ENCODE results near the gene ATP2B2. TPM values are rescaled to one million over a fixed set of nuclear protein-coding genes. Genes with fewer than 3 reads are reported as not detected.

ATP2B2 gene
- total and polyA plus RNA-seq, 9 of the 15 experiments (the other 6 are each of a cell fraction or from before 2014, with no cell fraction given), result 0.06 TPM; not detected in 8

DNA sequence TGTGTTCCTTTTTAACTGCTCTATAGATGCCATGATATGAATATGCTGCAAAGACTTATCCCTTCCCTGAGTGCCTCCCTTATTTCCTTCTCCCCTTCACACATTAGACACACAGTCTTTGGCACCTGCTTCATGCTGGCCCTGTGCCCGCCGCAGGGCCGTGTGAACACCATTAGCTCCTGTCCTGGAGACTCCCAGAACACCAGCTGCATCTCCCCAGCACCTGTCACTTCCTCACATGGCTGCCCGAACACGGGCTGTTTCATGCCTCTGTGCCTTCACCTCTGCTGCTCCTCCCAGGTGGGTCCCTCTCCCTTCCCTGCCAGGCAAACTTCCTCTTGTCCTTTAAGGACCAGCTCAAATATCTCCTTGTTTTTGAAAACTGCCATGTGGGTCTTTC is 144.0 kb downstream of the ATP2B2 start (continued):
- no peak for TF ChIP-seq FOSL1 (tag; conservative IDR thresholded peaks at IDR 0.05)
- TF ChIP-seq ZNF197 (CRISPR knock-in tag; IDR thresholded peaks at IDR 0.05; ENCODE audit: low read depth), result no peak

DNA sequence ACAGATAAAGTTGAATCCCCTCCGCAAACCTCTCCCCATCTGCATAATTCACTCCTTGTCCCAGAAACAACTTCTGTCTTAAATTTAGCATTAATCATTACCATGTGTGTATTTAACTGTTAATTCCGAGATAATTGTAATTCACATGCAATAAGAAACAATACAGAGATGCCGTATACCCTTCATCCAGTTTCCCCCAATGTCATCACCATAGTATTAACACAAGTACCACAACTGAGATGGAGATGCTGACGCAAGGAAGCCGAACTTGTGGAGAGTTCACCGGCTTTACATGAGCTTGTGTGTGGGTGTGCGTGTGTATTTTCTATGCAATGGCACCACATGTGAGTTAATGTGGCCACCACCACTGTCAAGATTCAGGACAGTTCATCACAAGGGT is 144.9 kb downstream of the ATP2B2 start:
- Histone ChIP-seq H3K27me3 (ENCODE audit: control insufficient read depth in 2 of 2, insufficient read depth in 2 of 2, low read length in 2 of 2) (peaks cover 48 to 68% of the 10 kb centered on the region in 2 experiments), H2AFZ (ENCODE audit: low read depth, low read length) (no peak overlapping the region), H3K36me3 (ENCODE audit: control insufficient read depth, insufficient read depth, low read length) (no peaks in the 10 kb centered on the region), H3K9me1 (ENCODE audit: control insufficient read depth, insufficient read depth, low read length) (no peaks in the 10 kb centered on the region), H3K4me1 (replicated peaks in 1 of 2; ENCODE audit: control insufficient read depth in 2 of 2, insufficient read depth in 2 of 2, low read length in 2 of 2) (peaks cover 0 to 18% of the 10 kb centered on the region in 2 experiments; a peak in 2 of 5 replicates), H3K27ac (ENCODE audit: extremely low read depth, low read depth, low read length) (no peak overlapping the region), H3K9me3 (replicated peaks; ENCODE audit: control insufficient read depth, insufficient read depth, low read depth, low read length) (no peaks in the 10 kb centered on the region), H3K79me2 (ENCODE audit: control insufficient read depth, insufficient read depth, low read length) (no peaks in the 10 kb centered on the region), H3K4me3 (no peak overlapping the region), H3K9ac (ENCODE audit: insufficient read depth in 1 of 2, low read depth in 2 of 2, low read length in 2 of 2) (no peak overlapping the region), H3K4me2 (ENCODE audit: insufficient read depth, low read length) (no peak overlapping the region), H4K20me1 (replicated peaks; ENCODE audit: control insufficient read depth, insufficient read depth, low read length) (0 out of 2 replicates have a peak, but pooled peaks cover 12% of the 10 kb centered on the region)
- intact Hi-C loops (cut with micrococcal nuclease), result no loop called here
- 6% methylated on average over 7 of the region's 7 CpGs for WGBS (ENCODE audit: insufficient coverage, low coverage, missing lambda C conversion rate)
- ChIA-PET CTCF (ENCODE audit: low intra/inter-chr PET ratio) (no interaction called here), POLR2A (interaction anchor here (0.5 to 1.0 kb wide), 4 partner anchors 8 to 408 kb away, joined by 3 to 4 read pairs (median 4); partner anchors contain the start of gene PRRT3)
- ATAC-seq (no peak), DNase-seq (ENCODE audit: extremely low read depth in 1 of 4, low spot score in 3 of 4) (no peak), FAIRE-seq (no peak)
- BruUV-seq (replicated peaks), result no TSS peak
- in situ Hi-C loops (cut with MboI), result no loop called here
- TF ChIP-seq, protein P1, sequence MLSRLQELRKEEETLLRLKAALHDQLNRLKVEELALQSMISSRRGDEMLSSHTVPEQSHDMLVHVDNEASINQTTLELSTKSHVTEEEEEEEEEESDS (CRISPR knock-in tag; IDR thresholded peaks at IDR 0.05), result no peak
- TF ChIP-seq, protein P2, sequence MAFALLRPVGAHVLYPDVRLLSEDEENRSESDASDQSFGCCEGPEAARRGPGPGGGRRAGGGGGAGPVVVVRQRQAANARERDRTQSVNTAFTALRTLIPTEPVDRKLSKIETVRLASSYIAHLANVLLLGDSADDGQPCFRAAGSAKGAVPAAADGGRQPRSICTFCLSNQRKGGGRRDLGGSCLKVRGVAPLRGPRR (CRISPR knock-in tag; IDR thresholded peaks at IDR 0.05), result no peak
- no peak for TF ChIP-seq ZKSCAN8 (CRISPR knock-in tag; IDR thresholded peaks at IDR 0.05)
- no peak for TF ChIP-seq ZFX (CRISPR knock-in tag; IDR thresholded peaks at IDR 0.05)
- TF ChIP-seq, protein P3, sequence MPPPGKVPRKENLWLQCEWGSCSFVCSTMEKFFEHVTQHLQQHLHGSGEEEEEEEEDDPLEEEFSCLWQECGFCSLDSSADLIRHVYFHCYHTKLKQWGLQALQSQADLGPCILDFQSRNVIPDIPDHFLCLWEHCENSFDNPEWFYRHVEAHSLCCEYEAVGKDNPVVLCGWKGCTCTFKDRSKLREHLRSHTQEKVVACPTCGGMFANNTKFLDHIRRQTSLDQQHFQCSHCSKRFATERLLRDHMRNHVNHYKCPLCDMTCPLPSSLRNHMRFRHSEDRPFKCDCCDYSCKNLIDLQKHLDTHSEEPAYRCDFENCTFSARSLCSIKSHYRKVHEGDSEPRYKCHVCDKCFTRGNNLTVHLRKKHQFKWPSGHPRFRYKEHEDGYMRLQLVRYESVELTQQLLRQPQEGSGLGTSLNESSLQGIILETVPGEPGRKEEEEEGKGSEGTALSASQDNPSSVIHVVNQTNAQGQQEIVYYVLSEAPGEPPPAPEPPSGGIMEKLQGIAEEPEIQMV (tag; conservative IDR thresholded peaks at IDR 0.05; ENCODE audit: low read depth), result no peak
- TF ChIP-seq NFRKB (IDR thresholded peaks at IDR 0.05; ENCODE audit: low read depth), result no peak
- TF ChIP-seq, protein P4, sequence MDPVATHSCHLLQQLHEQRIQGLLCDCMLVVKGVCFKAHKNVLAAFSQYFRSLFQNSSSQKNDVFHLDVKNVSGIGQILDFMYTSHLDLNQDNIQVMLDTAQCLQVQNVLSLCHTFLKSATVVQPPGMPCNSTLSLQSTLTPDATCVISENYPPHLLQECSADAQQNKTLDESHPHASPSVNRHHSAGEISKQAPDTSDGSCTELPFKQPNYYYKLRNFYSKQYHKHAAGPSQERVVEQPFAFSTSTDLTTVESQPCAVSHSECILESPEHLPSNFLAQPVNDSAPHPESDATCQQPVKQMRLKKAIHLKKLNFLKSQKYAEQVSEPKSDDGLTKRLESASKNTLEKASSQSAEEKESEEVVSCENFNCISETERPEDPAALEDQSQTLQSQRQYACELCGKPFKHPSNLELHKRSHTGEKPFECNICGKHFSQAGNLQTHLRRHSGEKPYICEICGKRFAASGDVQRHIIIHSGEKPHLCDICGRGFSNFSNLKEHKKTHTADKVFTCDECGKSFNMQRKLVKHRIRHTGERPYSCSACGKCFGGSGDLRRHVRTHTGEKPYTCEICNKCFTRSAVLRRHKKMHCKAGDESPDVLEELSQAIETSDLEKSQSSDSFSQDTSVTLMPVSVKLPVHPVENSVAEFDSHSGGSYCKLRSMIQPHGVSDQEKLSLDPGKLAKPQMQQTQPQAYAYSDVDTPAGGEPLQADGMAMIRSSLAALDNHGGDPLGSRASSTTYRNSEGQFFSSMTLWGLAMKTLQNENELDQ (CRISPR knock-in tag; IDR thresholded peaks at IDR 0.05; ENCODE audit: borderline replicate concordance), result no peak
- TF ChIP-seq, protein P5, sequence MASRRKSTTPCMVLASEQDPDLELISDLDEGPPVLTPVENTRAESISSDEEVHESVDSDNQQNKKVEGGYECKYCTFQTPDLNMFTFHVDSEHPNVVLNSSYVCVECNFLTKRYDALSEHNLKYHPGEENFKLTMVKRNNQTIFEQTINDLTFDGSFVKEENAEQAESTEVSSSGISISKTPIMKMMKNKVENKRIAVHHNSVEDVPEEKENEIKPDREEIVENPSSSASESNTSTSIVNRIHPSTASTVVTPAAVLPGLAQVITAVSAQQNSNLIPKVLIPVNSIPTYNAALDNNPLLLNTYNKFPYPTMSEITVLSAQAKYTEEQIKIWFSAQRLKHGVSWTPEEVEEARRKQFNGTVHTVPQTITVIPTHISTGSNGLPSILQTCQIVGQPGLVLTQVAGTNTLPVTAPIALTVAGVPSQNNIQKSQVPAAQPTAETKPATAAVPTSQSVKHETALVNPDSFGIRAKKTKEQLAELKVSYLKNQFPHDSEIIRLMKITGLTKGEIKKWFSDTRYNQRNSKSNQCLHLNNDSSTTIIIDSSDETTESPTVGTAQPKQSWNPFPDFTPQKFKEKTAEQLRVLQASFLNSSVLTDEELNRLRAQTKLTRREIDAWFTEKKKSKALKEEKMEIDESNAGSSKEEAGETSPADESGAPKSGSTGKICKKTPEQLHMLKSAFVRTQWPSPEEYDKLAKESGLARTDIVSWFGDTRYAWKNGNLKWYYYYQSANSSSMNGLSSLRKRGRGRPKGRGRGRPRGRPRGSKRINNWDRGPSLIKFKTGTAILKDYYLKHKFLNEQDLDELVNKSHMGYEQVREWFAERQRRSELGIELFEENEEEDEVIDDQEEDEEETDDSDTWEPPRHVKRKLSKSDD (conservative IDR thresholded peaks at IDR 0.05; ENCODE audit: low read length), result no peak
- no peak for TF ChIP-seq FIP1L1 (IDR thresholded peaks at IDR 0.05; ENCODE audit: low read depth, low read length, poor library complexity, severe bottlenecking)
- no peak for TF ChIP-seq ZBTB8A (IDR thresholded peaks at IDR 0.05; ENCODE audit: partially characterized antibody)
- no peak for TF ChIP-seq TFAM (CRISPR knock-in tag; conservative IDR thresholded peaks at IDR 0.05)
- no peak for TF ChIP-seq STAT5B (CRISPR knock-in tag; IDR thresholded peaks at IDR 0.05)
- TF ChIP-seq SUPT5H (IDR thresholded peaks at IDR 0.05), result no peak
